HG02642 (cell line): ENCODE results near the gene GFRA1.

Source experiments
- ATAC-seq: cut with Tn5 transposase; IDR thresholded peaks from one replicate; pipeline ENCODE4 v1.9.1; 2021; ENCODE audit warnings: mild to moderate bottlenecking; ENCODE audit not compliant: unreplicated experiment, poor library complexity

The GFRA1 gene

GRCh38 chr10:116271593-116272439 is 1.2 kb downstream of the GFRA1 start:
- ATAC-seq, result no peak

- ATAC-seq, result no peak
Measured at GRCh38 chr10:116270771-116271592, 2.0 kb downstream of the GFRA1 start.

- ATAC-seq, result no peak
Measured at GRCh38 chr10:116270126-116270770, 2.8 kb downstream of the GFRA1 start.

GRCh38 chr10:116269619-116270018 is 3.4 kb downstream of the GFRA1 start:
- ATAC-seq, result no peak

GRCh38 chr10:116268976-116269375 is 4.0 kb downstream of the GFRA1 start:
- ATAC-seq, result no peak

- ATAC-seq, result no peak
Measured at GRCh38 chr10:116265686-116266085, 7.3 kb downstream of the GFRA1 start.

GRCh38 chr10:116263870-116264655 is 8.9 kb downstream of the GFRA1 start:
- ATAC-seq, result no peak

- ATAC-seq, result no peak
Measured at GRCh38 chr10:116262678-116263077, 10.3 kb downstream of the GFRA1 start.

GRCh38 chr10:116260599-116260998 is 12.4 kb downstream of the GFRA1 start:
- no peak for ATAC-seq

GRCh38 chr10:116259638-116260037 is 13.4 kb downstream of the GFRA1 start:
- no peak for ATAC-seq

- no peak for ATAC-seq
Measured at GRCh38 chr10:116257785-116258184, 15.2 kb downstream of the GFRA1 start.

- ATAC-seq, result no peak
Measured at GRCh38 chr10:116256752-116257259, 16.2 kb downstream of the GFRA1 start.

GRCh38 chr10:116255886-116256751 is 16.9 kb downstream of the GFRA1 start:
- no peak for ATAC-seq

GRCh38 chr10:116254422-116255155 is 18.4 kb downstream of the GFRA1 start:
- no peak for ATAC-seq

- ATAC-seq, result no peak
Measured at GRCh38 chr10:116253716-116254115, 19.3 kb downstream of the GFRA1 start.

GRCh38 chr10:116251602-116252395 is 21.2 kb downstream of the GFRA1 start:
- no peak for ATAC-seq

- no peak for ATAC-seq
Measured at GRCh38 chr10:116247691-116248090, 25.3 kb downstream of the GFRA1 start.

GRCh38 chr10:116246263-116246662 is 26.7 kb downstream of the GFRA1 start:
- no peak for ATAC-seq
